HEK293 (cell line): ENCODE measurements around the gene DDX49.

Experiments used
- CTCF ChIA-PET: fragments of 350-600 bp; formaldehyde crosslinking; extraction: SDS; loops from one replicate; lab custom pipeline; 2021; ENCODE audit warnings: antibody characterized with exemption; lab: Yijun Ruan, JAX
- POLR2A ChIA-PET: fragments of 300-600 bp; formaldehyde crosslinking; extraction: SDS; loops from one replicate; lab custom pipeline; 2020; ENCODE audit warnings: antibody characterized with exemption, inconsistent platforms; lab: Yijun Ruan, JAX
- H3K27ac ChIP-seq: fragments of 200-500 bp; sonication (Bioruptor generic); 2 replicates; pipeline ENCODE4 v1.5.1; 2014; ENCODE audit warnings: low read depth, low read length, control low read depth, inconsistent platforms; ENCODE audit errors: extremely low read depth
- H3K36me3 ChIP-seq, 2 experiments: fragments of 200-500 bp in 1 of 2; sonication (Bioruptor generic) in 1 of 2; 1 replicate in 1 of 2; 2 replicates in 1 of 2; pipeline ENCODE4 v1.5.1; 2014 to 2017; ENCODE audit warnings: inconsistent platforms in 2 of 2, low read length in 2 of 2; ENCODE audit not compliant: control insufficient read depth in 2 of 2, insufficient read depth in 1 of 2
- H3K4me1 ChIP-seq: fragments of 200-500 bp; sonication (Bioruptor generic); 2 replicates; pipeline ENCODE4 v1.5.1; 2014; ENCODE audit warnings: mild to moderate bottlenecking, low read length, inconsistent platforms; ENCODE audit not compliant: control insufficient read depth, insufficient read depth
- H3K4me3 ChIP-seq: 2 replicates; pipeline ENCODE4 v1.5.1; 2011; ENCODE audit warnings: low read depth, mild to moderate bottlenecking, control low read depth, low read length, moderate library complexity
- H3K9me3 ChIP-seq: fragments of 200-500 bp; sonication (Bioruptor generic); 2 replicates; pipeline ENCODE4 v1.5.1; 2014; ENCODE audit warnings: low read depth, low read length, inconsistent platforms; ENCODE audit not compliant: control insufficient read depth, insufficient read depth
- BCL11B ChIP-seq: fragments of 450-650 bp; formaldehyde crosslinking; IDR thresholded peaks from 2 replicates; pipeline ENCODE4 v1.5.1; 2016; ENCODE audit warnings: low read depth, missing biosample characterization, missing genetic modification characterization
- KLF17 ChIP-seq: fragments of 450-650 bp; formaldehyde crosslinking; IDR thresholded peaks from 2 replicates; pipeline ENCODE4 v1.5.1; 2016; ENCODE audit warnings: missing biosample characterization, missing genetic modification characterization
- PBX3 ChIP-seq: sonication (generic); formaldehyde crosslinking; IDR thresholded peaks from 2 replicates; pipeline ENCODE4 v1.8.1; 2022; ENCODE audit warnings: mild to moderate bottlenecking, moderate library complexity, missing genetic modification reagents
- YY2 ChIP-seq: fragments of 450-650 bp; formaldehyde crosslinking; IDR thresholded peaks from 2 replicates; pipeline ENCODE4 v1.5.1; 2016; ENCODE audit warnings: missing biosample characterization, missing genetic modification characterization
- ZBTB11 ChIP-seq: fragments of 450-650 bp; formaldehyde crosslinking; conservative IDR thresholded peaks from 2 replicates; pipeline ENCODE4 v1.5.1; 2016; ENCODE audit warnings: low read depth, missing biosample characterization, missing genetic modification characterization
- ZBTB48 ChIP-seq: fragments of 450-650 bp; formaldehyde crosslinking; IDR thresholded peaks from 2 replicates; pipeline ENCODE4 v1.5.1; 2016; ENCODE audit warnings: missing biosample characterization, missing genetic modification characterization
- ZNF214 ChIP-seq: fragments of 450-650 bp; formaldehyde crosslinking; IDR thresholded peaks from 2 replicates; pipeline ENCODE4 v1.5.1; 2017; ENCODE audit warnings: missing biosample characterization, mild to moderate bottlenecking, missing genetic modification characterization, borderline replicate concordance
- ZNF221 ChIP-seq: fragments of 450-650 bp; formaldehyde crosslinking; IDR thresholded peaks from 2 replicates; pipeline ENCODE4 v1.5.1; 2017; ENCODE audit warnings: missing biosample characterization, missing genetic modification characterization, borderline replicate concordance
- ZNF239 ChIP-seq: fragments of 450-650 bp; formaldehyde crosslinking; IDR thresholded peaks from 2 replicates; pipeline ENCODE4 v1.5.1; 2016; ENCODE audit warnings: missing biosample characterization, missing genetic modification characterization
- ZNF266 ChIP-seq: fragments of 450-650 bp; formaldehyde crosslinking; IDR thresholded peaks from 2 replicates; pipeline ENCODE4 v1.5.1; 2016; ENCODE audit warnings: missing biosample characterization, missing genetic modification characterization, low read depth
- ZNF274 ChIP-seq, 2 experiments: fragments of 200-500 bp in 1 of 2; fragments of 450-650 bp in 1 of 2; sonication (Bioruptor generic) in 1 of 2; formaldehyde crosslinking in 1 of 2; IDR thresholded peaks; 2 replicates each; pipeline versions ENCODE4 v1.5.1 to v1.6.1; 2014 to 2016; ENCODE audit warnings: borderline replicate concordance in 1 of 2, inconsistent platforms in 1 of 2, low read length in 1 of 2, missing biosample characterization in 1 of 2, missing genetic modification characterization in 1 of 2
- ZNF280C ChIP-seq: fragments of 450-650 bp; formaldehyde crosslinking; IDR thresholded peaks from 2 replicates; pipeline ENCODE4 v1.5.1; 2016; ENCODE audit warnings: missing biosample characterization, missing genetic modification characterization
- ZNF280D ChIP-seq: fragments of 450-650 bp; formaldehyde crosslinking; IDR thresholded peaks from 2 replicates; pipeline ENCODE4 v1.5.1; 2016; ENCODE audit warnings: missing biosample characterization, missing genetic modification characterization
- ZNF548 ChIP-seq: fragments of 450-650 bp; formaldehyde crosslinking; IDR thresholded peaks from 2 replicates; pipeline ENCODE4 v1.5.1; 2016; ENCODE audit warnings: missing biosample characterization, missing genetic modification characterization
- ZNF560 ChIP-seq: fragments of 450-650 bp; formaldehyde crosslinking; IDR thresholded peaks from 2 replicates; pipeline ENCODE4 v1.5.1; 2017; ENCODE audit warnings: missing biosample characterization, missing genetic modification characterization, borderline replicate concordance
- ZNF580 ChIP-seq: fragments of 450-650 bp; formaldehyde crosslinking; IDR thresholded peaks from 2 replicates; pipeline ENCODE4 v1.5.1; 2016; ENCODE audit warnings: missing biosample characterization, missing genetic modification characterization
- ZNF843 ChIP-seq: fragments of 450-650 bp; formaldehyde crosslinking; IDR thresholded peaks from 2 replicates; pipeline ENCODE4 v1.5.1; 2016; ENCODE audit warnings: missing biosample characterization, missing genetic modification characterization
- ZSCAN16 ChIP-seq: fragments of 450-650 bp; formaldehyde crosslinking; IDR thresholded peaks from 2 replicates; pipeline ENCODE4 v1.5.1; 2016; ENCODE audit warnings: missing biosample characterization, missing genetic modification characterization

DDX49 gene

GRCh38 chr19:18975011-18975410, 55.5 kb downstream of the DDX49 start:
- POLR2A ChIA-PET, result interaction anchor here (0.7 kb wide), 1 partner anchor 470 kb away, joined by 6 read pairs; no protein-coding TSS in a partner anchor
- Histone ChIP-seq H3K9me3 (no peaks in the 10 kb centered on the region), H3K4me1 (peaks cover 5% of the 10 kb centered on the region; the same call in 1 of the 2 replicates), H3K27ac (no peak overlapping the region), H3K36me3 (no peaks in the 10 kb centered on the region), H3K4me3 (no peak overlapping the region)
- TF ChIP-seq YY2 (tag by site-specific recombination) (no peak), ZSCAN16 (tag by site-specific recombination) (no peak), ZNF580 (tag by site-specific recombination) (no peak), KLF17 (tag by site-specific recombination) (no peak), ZNF239 (tag by site-specific recombination) (no peak), BCL11B (tag by site-specific recombination) (no peak), ZBTB48 (tag by site-specific recombination) (no peak), ZNF214 (no peak), ZNF221 (tag by site-specific recombination) (no peak), ZNF548 (no peak), ZBTB11 (tag by site-specific recombination) (no peak), PBX3 (no peak), ZNF560 (tag by site-specific recombination) (no peak), ZNF266 (no peak), ZNF280C (tag by site-specific recombination) (no peak), ZNF274 (IDR thresholded peaks at IDR 0.05; ENCODE audit: low read length) (no peak), ZNF274 (tag by site-specific recombination; IDR thresholded peaks at IDR 0.05; ENCODE audit: borderline replicate concordance) (no peak), ZNF843 (tag by site-specific recombination) (no peak), ZNF280D (no peak)
- CTCF ChIA-PET, result interaction anchor here (0.9 kb wide), 1 partner anchor 12 kb away, joined by 4 read pairs; no protein-coding TSS in a partner anchor
